DOHH2 (cell line): Measurements from ENCODE around the gene BMP6.
"Not testable (repeated sequence)": the region's sequence is repeated elsewhere in the genome, so short reads cannot be mapped to it uniquely, and the experiment has no call there.

ENCODE experiments used
- H3F3A ChIP-seq: fragments of 200-600 bp; sonication (generic), shearing (Covaris generic); 2 replicates; pipeline ENCODE4 v1.6.0; 2016; ENCODE audit warnings: antibody characterized with exemption, mild to moderate bottlenecking; ENCODE audit not compliant: control insufficient read depth, insufficient read depth
- H3K27ac ChIP-seq: fragments of 200-600 bp; sonication (generic); 2 replicates; pipeline ENCODE4 v1.5.1; 2014; ENCODE audit warnings: low read depth, mild to moderate bottlenecking, low read length, moderate library complexity
- H3K27me3 ChIP-seq: fragments of 200-600 bp; sonication (generic); 2 replicates; pipeline ENCODE4 v1.6.1; 2014; ENCODE audit warnings: mild to moderate bottlenecking, low read length, mixed read lengths; ENCODE audit not compliant: control insufficient read depth
- H3K36me3 ChIP-seq: fragments of 200-600 bp; sonication (generic); 2 replicates; pipeline ENCODE4 v1.6.1; 2014; ENCODE audit warnings: mild to moderate bottlenecking, low read length, moderate library complexity, mixed read lengths; ENCODE audit not compliant: control insufficient read depth
- H3K4me1 ChIP-seq: fragments of 200-600 bp; sonication (generic); 2 replicates; pipeline ENCODE4 v1.6.1; 2014; ENCODE audit warnings: mild to moderate bottlenecking, low read length, mixed read lengths; ENCODE audit not compliant: control insufficient read depth
- H3K4me2 ChIP-seq: fragments of 200-600 bp; sonication (generic); 2 replicates; pipeline ENCODE4 v1.6.0; 2014; ENCODE audit warnings: mild to moderate bottlenecking, low read length, moderate library complexity
- H3K4me3 ChIP-seq: fragments of 200-600 bp; sonication (generic); 2 replicates; pipeline ENCODE4 v1.5.1; 2014; ENCODE audit warnings: mild to moderate bottlenecking, low read length, mixed read lengths
- H3K79me2 ChIP-seq: fragments of 200-600 bp; sonication (generic); 2 replicates; pipeline ENCODE4 v1.6.1; 2014; ENCODE audit warnings: mild to moderate bottlenecking, low read length, mixed read lengths; ENCODE audit not compliant: control insufficient read depth
- H3K9me2 ChIP-seq: fragments of 200-600 bp; sonication (generic); replicated peaks from 2 replicates; pipeline ENCODE4 v1.6.1; 2014; ENCODE audit warnings: mild to moderate bottlenecking, low read length, mixed read lengths; ENCODE audit not compliant: control insufficient read depth
- H3K9me3 ChIP-seq: fragments of 200-600 bp; sonication (generic); 2 replicates; pipeline ENCODE4 v1.6.1; 2014; ENCODE audit warnings: antibody characterized with exemption, low read length, mixed read lengths; ENCODE audit not compliant: control insufficient read depth, insufficient read depth
- H4K20me1 ChIP-seq: fragments of 200-600 bp; sonication (generic); 2 replicates; pipeline ENCODE4 v1.6.0; 2014; ENCODE audit warnings: low read depth, mild to moderate bottlenecking, antibody characterized with exemption, low read length, moderate library complexity; ENCODE audit not compliant: control insufficient read depth, insufficient read depth
- EZH2phosphoT487 ChIP-seq: fragments of 200-600 bp; sonication (generic); IDR thresholded peaks from 2 replicates; pipeline ENCODE4 v1.6.1; 2017; ENCODE audit warnings: borderline replicate concordance, mild to moderate bottlenecking, antibody characterized with exemption, low read length, moderate library complexity, mixed read lengths
- TF ChIP-seq, protein P1 (sequence below): fragments of 200-600 bp; sonication (generic); IDR thresholded peaks from one replicate; pipeline ENCODE4 v1.5.1; 2014; ENCODE audit warnings: antibody characterized with exemption, mild to moderate bottlenecking, low read depth, low read length; ENCODE audit not compliant: poor library complexity, severe bottlenecking

Gene BMP6

DNA sequence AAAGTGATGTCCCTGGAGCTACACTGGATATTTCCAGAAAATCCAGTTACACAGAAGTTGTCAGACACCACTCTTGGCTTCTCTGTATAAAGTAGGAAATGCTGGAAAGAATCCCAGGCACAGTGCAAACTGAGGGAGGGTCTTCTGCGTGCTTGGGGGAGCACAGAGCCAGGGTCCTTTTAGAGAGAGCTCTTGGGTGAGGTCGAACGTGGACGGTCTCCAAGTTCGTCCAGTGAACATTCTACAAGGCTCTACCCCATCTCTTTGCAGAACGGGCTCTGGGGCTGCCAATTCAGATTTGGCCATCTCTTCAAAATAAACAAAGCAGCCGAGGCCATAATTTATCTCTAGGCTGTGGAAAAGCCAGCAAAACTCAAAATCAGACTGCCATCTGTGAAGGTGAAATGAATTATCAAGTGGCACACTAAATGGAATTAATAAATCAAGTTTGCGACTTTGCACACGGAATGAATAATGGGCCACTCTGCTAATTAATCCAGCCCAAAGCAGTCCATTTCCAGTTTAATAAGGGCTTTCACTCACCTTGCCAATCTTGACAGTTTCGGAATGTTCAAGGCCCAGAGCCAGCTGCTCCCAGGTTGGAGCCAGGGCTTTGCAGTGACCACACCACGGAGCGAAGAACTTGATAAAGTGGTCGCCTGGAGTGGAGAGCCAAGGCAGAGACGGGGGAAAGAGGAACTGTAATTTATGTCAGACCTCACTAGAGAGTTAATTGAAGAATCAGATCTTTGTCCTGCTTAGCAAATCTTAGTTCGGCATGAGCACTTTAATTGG, 165.4 kb downstream of the BMP6 start:
- Histone ChIP-seq H3K79me2 (no peaks in the 10 kb centered on the region), H3K36me3 (peaks cover 98% of the 10 kb centered on the region), H3K27ac (no peak overlapping the region), H3F3A (no peaks in the 10 kb centered on the region), H3K4me3 (no peak overlapping the region), H3K9me2 (no peaks in the 10 kb centered on the region), H4K20me1 (no peaks in the 10 kb centered on the region), H3K4me1 (no peaks in the 10 kb centered on the region), H3K9me3 (no peaks in the 10 kb centered on the region), H3K27me3 (no peaks in the 10 kb centered on the region), H3K4me2 (no peak overlapping the region)
- no peak for TF ChIP-seq EZH2phosphoT487

DNA sequence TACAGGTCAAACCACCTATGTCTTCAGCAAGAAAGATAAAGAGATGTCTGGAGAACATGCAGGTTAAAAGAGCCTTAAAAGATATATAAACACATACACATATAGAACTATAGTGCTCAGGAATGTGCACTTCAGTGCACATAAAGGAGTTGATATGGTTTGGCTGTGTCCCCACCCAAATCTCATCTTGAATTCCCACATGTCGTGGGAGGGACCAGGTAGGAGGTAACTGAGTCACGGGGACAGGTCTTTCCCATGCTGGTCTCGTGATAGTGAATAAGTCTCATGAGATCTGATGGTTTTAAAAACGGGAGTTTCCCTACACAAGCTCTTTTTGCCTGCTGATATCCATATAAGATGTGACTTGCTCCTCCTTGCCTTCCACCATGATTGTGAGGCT, 166.5 kb downstream of the BMP6 start:
- not testable (repeated sequence) for H3K79me2 ChIP-seq, H3K27ac ChIP-seq, H3K4me2 ChIP-seq, H3K27me3 ChIP-seq, H3K4me1 ChIP-seq, H3K9me3 ChIP-seq, H3K9me2 ChIP-seq, H3K4me3 ChIP-seq, H3F3A ChIP-seq, H4K20me1 ChIP-seq
- H3K36me3 ChIP-seq, result peaks cover 98% of the 10 kb centered on the region

DNA sequence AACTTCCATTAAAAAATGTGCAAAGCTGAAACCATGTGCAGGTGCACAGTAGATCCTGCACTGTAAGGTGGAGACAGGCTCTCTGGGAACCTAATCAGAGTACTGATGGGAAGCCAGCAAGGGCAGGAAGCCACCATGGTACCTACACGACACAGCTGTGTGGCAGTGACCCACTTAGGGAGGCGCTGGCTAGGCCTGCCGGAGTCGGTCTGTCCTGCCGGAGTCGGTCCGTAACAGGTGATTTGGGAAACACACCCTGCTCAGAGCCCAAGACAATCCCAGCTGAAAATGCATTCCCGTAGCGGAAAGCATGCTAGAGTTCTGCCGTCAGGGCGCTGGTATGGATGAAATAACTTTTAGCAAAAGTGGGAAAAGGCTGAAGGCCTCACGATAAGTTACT, 167.4 kb downstream of the BMP6 start:
- Histone ChIP-seq H3K27ac (no peak overlapping the region), H4K20me1 (no peaks in the 10 kb centered on the region), H3K27me3 (no peaks in the 10 kb centered on the region), H3F3A (no peaks in the 10 kb centered on the region), H3K4me2 (no peak overlapping the region), H3K9me2 (no peaks in the 10 kb centered on the region), H3K36me3 (peaks cover 98% of the 10 kb centered on the region), H3K4me3 (no peak overlapping the region), H3K9me3 (no peaks in the 10 kb centered on the region), H3K4me1 (peaks cover 6% of the 10 kb centered on the region), H3K79me2 (no peaks in the 10 kb centered on the region)
- TF ChIP-seq, protein P1, sequence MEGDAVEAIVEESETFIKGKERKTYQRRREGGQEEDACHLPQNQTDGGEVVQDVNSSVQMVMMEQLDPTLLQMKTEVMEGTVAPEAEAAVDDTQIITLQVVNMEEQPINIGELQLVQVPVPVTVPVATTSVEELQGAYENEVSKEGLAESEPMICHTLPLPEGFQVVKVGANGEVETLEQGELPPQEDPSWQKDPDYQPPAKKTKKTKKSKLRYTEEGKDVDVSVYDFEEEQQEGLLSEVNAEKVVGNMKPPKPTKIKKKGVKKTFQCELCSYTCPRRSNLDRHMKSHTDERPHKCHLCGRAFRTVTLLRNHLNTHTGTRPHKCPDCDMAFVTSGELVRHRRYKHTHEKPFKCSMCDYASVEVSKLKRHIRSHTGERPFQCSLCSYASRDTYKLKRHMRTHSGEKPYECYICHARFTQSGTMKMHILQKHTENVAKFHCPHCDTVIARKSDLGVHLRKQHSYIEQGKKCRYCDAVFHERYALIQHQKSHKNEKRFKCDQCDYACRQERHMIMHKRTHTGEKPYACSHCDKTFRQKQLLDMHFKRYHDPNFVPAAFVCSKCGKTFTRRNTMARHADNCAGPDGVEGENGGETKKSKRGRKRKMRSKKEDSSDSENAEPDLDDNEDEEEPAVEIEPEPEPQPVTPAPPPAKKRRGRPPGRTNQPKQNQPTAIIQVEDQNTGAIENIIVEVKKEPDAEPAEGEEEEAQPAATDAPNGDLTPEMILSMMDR, result no peak
- TF ChIP-seq EZH2phosphoT487, result no peak

DNA sequence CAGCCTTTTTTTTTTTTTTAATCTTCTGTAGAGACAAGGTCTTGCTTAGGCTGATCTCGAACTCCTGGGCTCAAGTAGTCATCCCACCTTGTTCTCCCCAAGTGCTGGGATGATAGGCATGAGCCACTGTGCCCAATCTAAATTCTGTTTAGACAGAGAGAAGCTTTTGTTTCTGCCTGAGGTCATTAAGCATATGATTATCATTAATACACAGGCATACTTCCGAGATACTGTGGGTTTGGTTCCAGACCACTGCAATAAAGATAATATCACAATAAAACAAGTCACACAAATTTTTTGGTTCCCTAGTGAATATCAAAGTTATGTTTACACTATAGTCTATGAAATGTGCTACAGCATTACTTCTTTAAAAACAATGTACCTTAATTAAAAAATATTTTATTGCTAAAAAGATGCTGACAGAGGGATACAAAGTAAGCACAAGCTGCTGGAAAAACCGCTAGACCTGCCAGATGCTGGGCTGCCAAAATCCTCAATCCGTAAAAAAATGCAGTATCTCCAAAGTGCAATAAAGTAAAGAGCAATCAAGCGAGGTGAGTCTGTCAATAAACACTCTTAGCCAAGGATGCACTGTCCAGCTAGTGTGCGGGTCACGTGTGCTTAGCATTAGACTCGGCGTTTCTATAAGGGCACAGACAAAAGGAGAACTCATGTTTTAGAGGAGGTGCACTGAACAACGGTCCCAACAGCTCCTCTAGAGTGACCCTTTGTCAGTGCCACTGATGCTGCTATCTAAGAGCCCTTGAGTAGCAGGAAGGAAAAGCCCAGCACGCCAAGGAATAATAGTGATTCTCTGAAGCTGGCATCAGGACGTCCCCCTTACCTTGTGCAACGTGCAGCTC, 168.6 kb downstream of the BMP6 start:
- no peak overlapping the region for H3K4me3 ChIP-seq
- no peak overlapping the region for H3K4me2 ChIP-seq
- no peak overlapping the region for H3K27ac ChIP-seq
- peaks cover 98% of the 10 kb centered on the region for H3K36me3 ChIP-seq
- no peaks in the 10 kb centered on the region for H4K20me1 ChIP-seq
- TF ChIP-seq, protein P1, result no peak
- no peak for TF ChIP-seq EZH2phosphoT487
- peaks cover 3% of the 10 kb centered on the region; the same call in 1 of the 2 replicates for H3K79me2 ChIP-seq
- H3K27me3 ChIP-seq, result no peaks in the 10 kb centered on the region
- H3K9me2 ChIP-seq, result no peaks in the 10 kb centered on the region
- H3K4me1 ChIP-seq, result peaks cover 12% of the 10 kb centered on the region
- no peaks in the 10 kb centered on the region for H3K9me3 ChIP-seq
- no peaks in the 10 kb centered on the region for H3F3A ChIP-seq
